OCI-LY1 (cell line): Measurements from ENCODE around the gene CFAP65.

Source experiments
- EZH2 ChIP-seq: fragments of 200-600 bp; sonication (generic), shearing (Covaris generic); IDR thresholded peaks from 2 replicates; pipeline ENCODE4 v1.8.0; 2017; ENCODE audit warnings: borderline replicate concordance, mixed run types, mild to moderate bottlenecking, antibody characterized with exemption, low read length, moderate library complexity, mixed read lengths
- TF ChIP-seq, protein P1 (sequence below): fragments of 200-600 bp; sonication (generic), shearing (Covaris generic); IDR thresholded peaks from 2 replicates; pipeline ENCODE4 v1.5.1; 2017; ENCODE audit warnings: mild to moderate bottlenecking, antibody characterized with exemption, low read length, moderate library complexity, mixed read lengths

DNA sequence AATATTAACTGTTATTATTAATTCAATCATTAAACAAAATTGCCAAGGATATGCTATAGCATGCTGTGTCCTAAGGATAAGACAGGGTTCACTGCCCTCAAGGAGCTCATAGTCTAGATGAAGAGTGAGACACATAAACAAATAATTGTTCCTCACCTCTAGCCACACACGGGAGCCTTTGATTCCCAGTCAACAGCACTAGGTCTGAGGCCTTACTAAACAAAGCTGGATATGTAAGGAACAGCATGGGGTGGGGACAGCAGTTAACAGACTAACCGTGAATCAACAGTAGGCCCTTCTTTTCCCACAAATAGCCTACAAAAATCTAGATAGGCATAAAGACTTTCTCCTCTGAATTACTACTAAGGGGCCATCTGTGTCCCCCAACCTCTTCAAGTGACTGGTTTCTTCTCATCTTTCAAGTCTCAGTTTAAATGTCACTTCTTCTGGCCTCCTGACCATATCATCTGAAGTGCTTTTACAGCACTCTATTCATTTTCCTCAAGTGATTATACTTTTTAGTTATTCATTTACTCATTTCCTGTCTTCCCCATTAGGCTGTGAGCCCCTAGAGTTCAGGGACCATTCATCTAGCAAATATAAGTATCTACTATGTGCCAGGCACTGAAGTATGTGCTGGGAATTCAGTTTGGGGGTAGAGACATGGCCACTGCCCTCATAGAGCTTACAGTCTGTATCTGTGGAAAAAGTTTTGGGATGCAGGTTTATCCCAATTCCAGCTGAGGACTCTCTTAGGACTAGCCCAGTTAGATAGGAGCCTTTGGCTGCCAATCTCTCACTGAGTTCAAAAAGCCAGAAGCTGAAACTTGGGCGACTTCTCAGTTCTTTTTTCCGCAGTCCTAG lies 49.4 kb upstream of the CFAP65 start:
- TF ChIP-seq, protein P1, sequence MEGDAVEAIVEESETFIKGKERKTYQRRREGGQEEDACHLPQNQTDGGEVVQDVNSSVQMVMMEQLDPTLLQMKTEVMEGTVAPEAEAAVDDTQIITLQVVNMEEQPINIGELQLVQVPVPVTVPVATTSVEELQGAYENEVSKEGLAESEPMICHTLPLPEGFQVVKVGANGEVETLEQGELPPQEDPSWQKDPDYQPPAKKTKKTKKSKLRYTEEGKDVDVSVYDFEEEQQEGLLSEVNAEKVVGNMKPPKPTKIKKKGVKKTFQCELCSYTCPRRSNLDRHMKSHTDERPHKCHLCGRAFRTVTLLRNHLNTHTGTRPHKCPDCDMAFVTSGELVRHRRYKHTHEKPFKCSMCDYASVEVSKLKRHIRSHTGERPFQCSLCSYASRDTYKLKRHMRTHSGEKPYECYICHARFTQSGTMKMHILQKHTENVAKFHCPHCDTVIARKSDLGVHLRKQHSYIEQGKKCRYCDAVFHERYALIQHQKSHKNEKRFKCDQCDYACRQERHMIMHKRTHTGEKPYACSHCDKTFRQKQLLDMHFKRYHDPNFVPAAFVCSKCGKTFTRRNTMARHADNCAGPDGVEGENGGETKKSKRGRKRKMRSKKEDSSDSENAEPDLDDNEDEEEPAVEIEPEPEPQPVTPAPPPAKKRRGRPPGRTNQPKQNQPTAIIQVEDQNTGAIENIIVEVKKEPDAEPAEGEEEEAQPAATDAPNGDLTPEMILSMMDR: no peak
- no peak for TF ChIP-seq EZH2
